Calu3 (cell line): Measurements from ENCODE around the gene ABL1. TPM values are rescaled to one million over a fixed set of nuclear protein-coding genes. Genes with fewer than 3 reads are reported as not detected.

Experiments
- BruUV-seq: library from RNA; stranded (reverse); fragments of 400-500 nt; replicated peaks from 2 replicates; lab custom pipeline; 2021; lab: Mats Ljungman, UMichigan
- CTCF ChIA-PET: fragments of 300-600 bp; sonication (Branson Sonifier 250); formaldehyde crosslinking; loops from one replicate; lab custom pipeline; 2022; ENCODE audit warnings: antibody characterized with exemption; lab: Charles Lee
- DNase-seq: peaks from one replicate; pipeline ENCODE4 v3.0.0; 2022
- H3K27ac Mint-ChIP-seq: one replicate; pipeline ENCODE4 v1.8.0; 2022; ENCODE audit warnings: mixed read lengths; ENCODE audit not compliant: unreplicated experiment
- H3K27me3 Mint-ChIP-seq: one replicate; pipeline ENCODE4 v1.8.0; 2022; ENCODE audit warnings: mixed read lengths; ENCODE audit not compliant: unreplicated experiment
- H3K36me3 Mint-ChIP-seq: one replicate; pipeline ENCODE4 v1.8.0; 2022; ENCODE audit warnings: mild to moderate bottlenecking, moderate library complexity, mixed read lengths; ENCODE audit not compliant: insufficient read depth, unreplicated experiment
- H3K4me1 Mint-ChIP-seq: one replicate; pipeline ENCODE4 v1.8.0; 2022; ENCODE audit warnings: mild to moderate bottlenecking, low read depth, mixed read lengths; ENCODE audit not compliant: unreplicated experiment
- H3K4me3 Mint-ChIP-seq: one replicate; pipeline ENCODE4 v1.8.0; 2022; ENCODE audit warnings: mild to moderate bottlenecking, low read depth, moderate library complexity, mixed read lengths; ENCODE audit not compliant: unreplicated experiment
- H3K9me3 Mint-ChIP-seq: one replicate; pipeline ENCODE4 v1.8.0; 2022; ENCODE audit warnings: low read depth, mixed read lengths; ENCODE audit not compliant: unreplicated experiment
- CTCF ChIP-seq: fragments of 200-600 bp; IDR thresholded peaks from one replicate; pipeline ENCODE4 v1.8.0; 2022; ENCODE audit warnings: antibody characterized with exemption; ENCODE audit not compliant: unreplicated experiment
- intact Hi-C: fragments of 100-400 bp; cut with micrococcal nuclease; formaldehyde crosslinking; loops from one replicate; pipeline ENCODE4 v1.10.0; 2022; ENCODE audit not compliant: unreplicated experiment
- total RNA-seq: library from RNA; stranded (reverse); gene quantifications from 2 replicates; pipeline ENCODE4 v1.2.3, GENCODE V29; 2022

Gene ABL1
- total RNA-seq, 1 experiment from 2014 or later = 30.0 TPM

GRCh38 chr9:130872508-130872907 lies 37.5 kb downstream of the ABL1 start:
- no peak overlapping the region for H3K4me3 Mint-ChIP-seq

GRCh38 chr9:130872912-130873503 lies 38.0 kb downstream of the ABL1 start:
- no peaks in the 10 kb centered on the region for H3K4me1 Mint-ChIP-seq
- CTCF ChIA-PET = no interaction called here
- no peaks in the 10 kb centered on the region for H3K27me3 Mint-ChIP-seq
- H3K36me3 Mint-ChIP-seq = peaks cover 15% of the 10 kb centered on the region
- TF ChIP-seq CTCF = no peak
- BruUV-seq = no TSS peak
- no peak for DNase-seq
- no peak overlapping the region for H3K27ac Mint-ChIP-seq
- intact Hi-C loops = no loop called here
- H3K9me3 Mint-ChIP-seq = no peaks in the 10 kb centered on the region
- H3K4me3 Mint-ChIP-seq = no peak overlapping the region

More at GRCh38 chr9:130872508-130872907, 37.5 kb downstream of the ABL1 start:
- no peak for DNase-seq
- BruUV-seq = no TSS peak
- H3K9me3 Mint-ChIP-seq = no peaks in the 10 kb centered on the region
- H3K36me3 Mint-ChIP-seq = peaks cover 10% of the 10 kb centered on the region
- intact Hi-C loops = no loop called here
- no peak for TF ChIP-seq CTCF
- CTCF ChIA-PET = no interaction called here
- no peaks in the 10 kb centered on the region for H3K27me3 Mint-ChIP-seq
- no peak overlapping the region for H3K27ac Mint-ChIP-seq
- H3K4me1 Mint-ChIP-seq = no peaks in the 10 kb centered on the region

- BruUV-seq = no TSS peak
- Mint-ChIP-seq H3K4me1 (no peaks in the 10 kb centered on the region), H3K27me3 (no peaks in the 10 kb centered on the region), H3K36me3 (peaks cover 15% of the 10 kb centered on the region), H3K27ac (no peak overlapping the region), H3K4me3 (no peak overlapping the region), H3K9me3 (no peaks in the 10 kb centered on the region)
- no peak for DNase-seq
- CTCF ChIA-PET = no interaction called here
- no peak for TF ChIP-seq CTCF
- intact Hi-C loops = no loop called here
Measured at GRCh38 chr9:130873966-130874365, 38.9 kb downstream of the ABL1 start.

- no peak for TF ChIP-seq CTCF
- Mint-ChIP-seq H3K4me3 (no peak overlapping the region), H3K9me3 (no peaks in the 10 kb centered on the region), H3K27ac (no peak overlapping the region), H3K4me1 (no peaks in the 10 kb centered on the region), H3K36me3 (peaks cover 15% of the 10 kb centered on the region), H3K27me3 (no peaks in the 10 kb centered on the region)
- intact Hi-C loops = no loop called here
- BruUV-seq = no TSS peak
- DNase-seq = no peak
- CTCF ChIA-PET = no interaction called here
Measured at GRCh38 chr9:130874783-130875182, 39.7 kb downstream of the ABL1 start.
